ENCODE data around the gene CDC40.
"Not testable (repeated sequence)": the region's sequence is repeated elsewhere in the genome, so short reads cannot be mapped to it uniquely, and the experiment has no call there.

Gene CDC40

DNA sequence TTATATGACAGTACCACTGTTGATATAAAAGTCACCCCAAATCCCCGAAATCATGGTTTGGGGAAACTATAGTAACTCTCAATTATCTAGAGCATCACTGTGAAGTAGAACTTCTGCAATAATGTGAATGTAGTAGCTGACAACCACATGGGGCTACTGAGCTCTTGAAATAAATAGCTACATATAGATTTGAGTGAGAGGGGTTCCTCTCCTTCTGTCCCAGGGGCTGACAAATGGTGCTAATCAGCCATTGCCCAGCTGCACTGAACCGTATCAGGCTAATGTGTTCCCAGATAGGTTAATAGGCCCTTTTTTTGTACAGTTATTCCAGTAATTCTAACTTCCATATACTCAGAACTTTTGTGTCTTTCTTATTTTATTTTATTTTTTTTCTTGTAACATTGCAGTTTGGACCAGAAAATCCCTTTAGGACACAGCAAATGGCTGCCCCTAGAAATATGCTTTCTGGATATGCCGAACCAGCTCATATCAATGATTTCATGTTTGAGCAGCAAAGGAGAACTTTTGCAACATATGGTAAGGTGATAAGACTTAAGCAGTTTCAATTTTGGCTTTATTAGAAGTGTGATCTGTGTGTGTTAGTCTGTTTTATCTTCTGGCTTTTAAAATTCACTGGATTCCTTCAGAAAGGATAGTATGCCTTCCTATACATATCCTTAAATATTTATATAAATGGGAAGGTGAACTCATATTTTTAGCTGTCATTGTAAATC, 21.1 kb downstream of the CDC40 start:
- no peak for DNase-seq

- DNase-seq, result no peak
Measured at GRCh38 chr6:110207652-110208051, 27.4 kb downstream of the CDC40 start.

GRCh38 chr6:110211753-110212152, 31.5 kb downstream of the CDC40 start:
- DNase-seq, result no peak

DNA sequence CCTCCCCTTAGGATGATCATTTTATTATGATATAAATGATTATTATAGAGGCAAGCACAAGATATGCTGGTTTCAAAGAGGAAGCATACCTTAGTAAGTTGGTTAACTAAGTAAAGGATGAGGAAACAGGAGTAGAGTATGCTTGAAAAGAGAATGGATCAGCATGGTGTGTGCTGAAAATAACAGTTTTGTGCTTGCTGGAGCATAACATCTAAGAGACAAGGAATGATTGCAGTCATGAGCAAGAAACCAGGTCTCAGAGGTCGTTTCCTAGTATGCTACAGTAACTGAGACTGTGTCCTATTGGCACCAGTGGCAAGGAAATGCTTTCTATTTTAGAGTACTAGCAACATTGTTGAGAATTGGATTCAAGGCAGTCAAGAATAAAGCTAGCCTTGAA, 34.1 kb downstream of the CDC40 start:
- DNase-seq, result no peak

- DNase-seq, result no peak
Measured at GRCh38 chr6:110216140-110216539, 35.9 kb downstream of the CDC40 start.

DNA sequence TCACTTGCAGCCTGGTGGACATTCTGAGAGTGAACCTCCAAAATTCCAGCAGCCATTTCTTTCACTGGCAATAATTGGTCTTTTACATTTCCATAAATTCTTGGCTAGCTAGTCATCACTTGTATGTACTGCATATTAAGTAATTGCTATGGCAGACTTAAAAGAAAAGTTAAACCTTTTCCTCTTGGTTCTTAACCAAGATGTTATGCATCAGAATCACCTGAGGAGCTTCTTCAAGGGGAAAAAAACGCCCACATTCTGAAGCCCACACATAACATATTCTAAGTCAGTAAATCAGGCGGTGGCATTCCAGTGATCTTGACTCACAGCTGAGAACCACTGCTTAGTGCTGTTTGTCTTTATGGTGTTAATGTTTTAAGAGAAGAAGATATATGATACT, 37.0 kb downstream of the CDC40 start:
- DNase-seq, result no peak

DNA sequence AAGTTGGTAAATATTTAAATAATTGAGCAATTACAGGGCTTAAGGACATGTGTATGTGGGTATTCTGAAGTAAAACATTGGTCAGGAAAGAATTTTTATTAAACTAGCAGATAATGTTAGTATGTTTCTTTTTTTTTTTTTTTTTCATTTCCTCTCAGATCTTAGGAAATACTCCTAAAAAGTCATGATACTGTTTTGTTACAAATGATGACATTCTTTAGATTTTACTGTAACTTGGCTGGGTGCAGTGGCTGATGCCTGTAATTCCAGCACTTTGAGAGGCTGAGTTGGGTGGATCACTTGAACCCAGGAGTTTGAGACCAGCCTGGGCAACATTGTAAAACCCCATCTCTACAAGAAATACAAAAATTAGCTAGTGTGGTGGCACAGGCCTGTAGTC, 41.5 kb downstream of the CDC40 start:
- DNase-seq, result no peak

DNA sequence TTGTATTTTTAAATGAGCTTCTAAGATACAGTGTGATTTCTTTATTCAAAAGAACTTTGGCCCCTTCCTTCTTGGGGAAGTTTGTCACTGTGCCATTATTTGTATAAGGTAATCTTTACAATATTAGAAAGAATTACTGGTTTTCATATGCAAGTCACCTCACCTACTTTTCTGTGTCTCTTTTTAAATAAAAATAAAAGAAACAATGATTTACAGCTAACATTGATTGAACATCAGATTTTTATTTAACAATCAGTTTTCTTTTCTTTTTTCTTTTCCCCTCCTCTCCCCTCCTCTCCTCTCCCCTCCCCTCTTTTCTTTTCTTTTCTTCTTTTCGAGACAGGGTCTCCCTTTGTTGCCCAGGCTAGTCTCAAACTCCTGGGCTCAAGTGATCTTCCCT, 46.0 kb downstream of the CDC40 start:
- DNase-seq, result no peak

DNA sequence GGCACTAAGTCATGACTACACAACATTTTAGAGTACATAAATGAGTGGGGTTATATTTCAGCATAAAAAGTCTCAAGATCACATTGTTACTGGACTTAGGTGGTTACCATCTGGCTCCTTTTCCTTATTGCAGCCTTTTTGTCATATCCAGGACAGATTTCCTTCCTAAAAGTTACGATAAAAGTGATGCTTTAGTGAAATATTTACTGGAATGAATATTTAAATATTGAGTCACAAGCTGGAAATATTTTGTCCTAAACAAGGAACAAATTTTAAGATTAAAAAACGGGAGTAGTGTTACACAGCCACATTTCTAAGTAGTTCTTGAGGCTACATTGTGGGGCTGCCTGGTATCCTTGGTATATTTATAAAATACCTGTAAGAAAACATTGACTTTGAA, 52.2 kb downstream of the CDC40 start:
- DNase-seq, result no peak

DNA sequence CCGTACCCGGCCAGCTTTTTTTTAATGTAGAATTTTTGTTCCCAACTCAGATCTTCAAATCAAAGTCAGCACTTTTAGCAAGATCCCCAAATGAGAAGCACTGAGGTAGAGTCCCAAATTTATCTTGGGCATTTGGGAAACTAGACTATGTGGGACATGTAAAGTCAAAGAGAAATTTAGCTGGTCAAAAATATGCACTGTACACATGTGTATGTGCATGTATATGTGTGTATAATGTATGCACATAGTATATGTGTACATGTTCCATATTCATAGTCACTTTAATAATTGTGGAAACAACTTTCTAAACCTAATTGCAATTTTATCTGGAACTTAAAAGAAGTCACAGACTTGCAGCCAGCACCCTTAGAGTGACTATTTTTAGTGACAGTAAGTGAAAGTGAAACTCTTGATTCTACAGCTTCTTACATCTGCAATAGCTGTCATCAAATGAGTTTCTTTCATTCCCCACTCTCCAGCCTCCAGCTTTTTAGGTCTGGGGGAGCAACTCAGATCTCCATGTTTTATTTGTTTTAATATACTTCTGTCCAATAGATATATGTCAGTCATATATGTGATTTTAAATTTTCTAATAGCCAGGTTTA, 53.6 kb downstream of the CDC40 start:
- peak in 1 of 6 experiments; percentile 10 for DNase-seq

DNA sequence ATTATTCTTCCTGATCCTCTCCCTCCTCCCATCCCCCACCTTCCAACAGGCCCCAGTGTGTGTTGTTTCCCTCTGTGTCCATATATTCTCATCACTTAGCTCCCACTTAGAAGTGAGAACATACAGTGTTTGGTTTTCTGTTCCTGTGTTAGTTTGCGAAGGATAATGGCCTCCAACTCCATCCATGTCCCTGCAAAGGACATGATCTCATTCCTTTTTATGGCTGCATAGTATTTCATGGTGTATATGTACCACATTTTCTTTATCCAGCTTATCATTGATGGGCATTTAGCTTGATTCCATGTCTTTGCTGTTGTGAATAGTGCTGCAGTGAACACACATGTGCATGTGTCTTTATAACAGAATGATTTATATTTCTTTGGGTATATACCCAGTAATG, 55.8 kb downstream of the CDC40 start:
- not testable (repeated sequence) for DNase-seq

DNA sequence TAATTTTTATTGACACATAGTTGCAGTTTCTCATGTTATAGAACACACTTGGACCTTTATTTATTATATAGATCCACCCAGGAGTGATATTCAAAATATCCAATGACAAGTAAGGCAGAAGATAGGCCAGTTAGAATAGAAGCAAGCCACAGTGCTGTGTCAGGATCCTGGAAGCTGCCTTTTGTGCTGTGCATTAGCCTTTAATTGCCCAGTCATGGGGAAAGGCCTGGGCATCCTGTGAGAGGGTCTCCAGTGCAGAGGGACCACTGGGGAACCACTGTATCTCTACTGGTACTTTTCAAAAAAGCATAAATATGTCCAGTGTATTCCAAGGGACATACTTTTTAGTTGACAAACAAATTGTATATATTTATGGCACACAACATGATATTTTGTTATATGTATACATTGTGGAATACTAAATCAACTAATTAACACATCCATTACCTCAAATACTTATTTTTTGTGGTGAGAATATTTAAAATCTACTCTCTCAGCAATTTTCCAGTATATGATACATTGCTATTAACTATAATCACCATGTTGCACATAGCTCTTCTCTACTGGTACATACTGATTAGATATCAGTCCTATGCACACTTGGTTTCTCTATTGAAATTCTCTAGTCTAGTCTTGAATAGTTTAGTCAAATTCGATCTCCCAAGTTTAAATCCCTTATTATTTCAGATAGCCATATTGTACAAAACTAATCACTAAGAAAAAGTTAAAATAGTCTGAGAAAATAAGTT, 59.5 kb downstream of the CDC40 start:
- no peak for DNase-seq

DNA sequence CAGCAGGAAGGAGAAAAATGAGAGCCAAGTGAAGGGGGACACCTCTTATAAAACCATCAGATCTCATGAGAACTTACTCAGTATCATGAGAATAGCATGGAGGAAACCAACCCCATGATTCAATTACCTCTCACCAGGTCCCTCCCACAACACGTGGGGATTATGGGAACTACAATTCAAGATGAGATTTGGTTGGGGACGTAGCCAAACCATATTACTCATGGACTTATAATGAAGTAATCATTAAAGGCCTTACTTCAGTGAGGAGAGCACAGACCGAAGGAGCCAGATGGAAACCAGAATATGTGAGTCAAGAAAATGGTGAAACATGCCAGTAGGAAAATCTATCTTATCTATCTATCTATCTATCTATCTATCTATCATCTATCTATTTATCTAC, 64.4 kb downstream of the CDC40 start:
- not testable (repeated sequence) for DNase-seq

DNA sequence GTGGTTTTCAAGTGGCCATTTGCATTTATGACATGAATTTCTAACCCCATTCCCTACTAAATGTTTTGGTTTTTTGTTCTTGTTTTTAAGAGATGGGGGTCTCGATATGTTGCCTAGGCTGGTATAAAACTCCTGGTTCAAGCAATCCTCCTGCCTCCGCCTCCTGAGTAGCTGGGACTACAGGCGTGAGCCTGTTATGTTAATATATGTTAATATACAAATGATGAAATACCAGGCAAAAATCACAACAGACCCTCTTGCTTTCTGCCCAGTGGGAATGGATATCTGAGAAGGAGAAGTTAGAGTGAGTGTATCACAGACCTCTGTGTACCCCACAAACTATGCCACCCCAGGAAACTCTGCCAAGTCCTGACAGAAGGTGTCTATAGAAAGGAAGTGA, 66.2 kb downstream of the CDC40 start:
- no peak for DNase-seq

GRCh38 chr6:110246900-110247546, 66.8 kb downstream of the CDC40 start:
- no peak for DNase-seq

DNA sequence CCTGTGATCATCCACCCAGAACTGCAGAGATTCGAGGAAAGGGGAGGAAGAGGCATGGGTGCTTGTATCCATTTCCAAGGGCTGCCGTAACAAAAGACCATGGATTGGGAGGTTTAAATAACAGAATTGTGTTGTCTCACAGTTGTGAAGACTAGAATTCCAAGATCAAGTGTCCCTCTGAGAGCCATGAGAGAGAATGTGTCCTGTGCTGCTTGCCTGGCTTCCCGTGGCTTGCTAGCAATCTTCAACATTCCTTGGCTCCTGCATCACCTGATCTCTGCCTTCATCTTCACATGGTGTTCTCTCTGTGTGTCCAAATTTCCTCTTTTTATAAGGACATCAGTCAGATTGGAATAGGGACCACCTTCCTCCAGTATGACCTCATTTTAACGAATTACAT, 69.8 kb downstream of the CDC40 start:
- DNase-seq, result no peak

- DNase-seq, result no peak
Measured at GRCh38 chr6:110250838-110251237, 70.6 kb downstream of the CDC40 start.

GRCh38 chr6:110255211-110255750, 75.1 kb downstream of the CDC40 start:
- DNase-seq, result no peak

DNA sequence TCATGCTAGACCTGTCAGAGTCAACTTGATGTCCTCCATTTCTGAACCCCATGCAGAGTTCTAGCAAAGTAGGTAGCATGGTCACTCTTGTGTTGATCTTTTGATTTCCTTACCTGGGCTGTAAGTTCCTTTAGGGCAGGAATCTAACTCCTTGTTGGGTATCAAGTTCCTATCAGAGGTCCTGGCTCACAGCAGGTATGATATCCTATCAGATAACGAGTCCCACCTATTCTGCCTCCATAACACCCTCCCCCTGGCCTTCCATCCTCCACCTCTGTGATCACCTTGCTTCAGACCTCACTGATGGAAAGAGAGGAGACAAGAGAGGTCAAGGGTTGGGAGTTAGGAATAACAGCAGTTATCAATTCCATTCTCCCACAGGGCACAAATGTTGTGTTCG, 76.1 kb downstream of the CDC40 start:
- DNase-seq, result no peak

DNA sequence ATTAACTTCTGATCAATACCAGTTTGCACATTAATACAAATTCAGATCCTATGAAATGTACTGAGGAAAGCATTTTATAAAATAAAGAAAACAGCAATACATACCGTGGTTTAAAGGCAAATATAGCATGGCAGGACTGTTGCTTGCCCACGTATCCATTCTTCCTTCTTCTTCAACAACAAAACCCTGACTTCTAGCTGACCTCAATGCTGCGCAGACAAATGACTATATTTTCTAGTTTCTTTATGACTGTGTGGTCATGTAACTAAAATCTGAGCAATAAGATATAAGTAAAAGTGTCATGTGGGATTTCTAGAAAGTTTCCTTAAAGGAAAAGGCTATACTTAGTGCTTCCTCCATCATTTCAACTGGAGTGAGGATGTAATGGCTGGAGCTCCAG, 85.0 kb downstream of the CDC40 start:
- DNase-seq, result no peak

GRCh38 chr6:110266996-110267395, 86.8 kb downstream of the CDC40 start:
- no peak for DNase-seq

GRCh38 chr6:110269623-110270022, 89.4 kb downstream of the CDC40 start:
- no peak for DNase-seq

GRCh38 chr6:110270165-110270564, 89.9 kb downstream of the CDC40 start:
- no peak for DNase-seq

- no peak for DNase-seq
Measured at GRCh38 chr6:110271732-110272022, 91.5 kb downstream of the CDC40 start.

Measured in stimulated activated naive CD4-positive, alpha-beta T cell (primary cell).